Peyer's patch (tissue), 4 donors: ENCODE data around the gene EFNB2.

Experiments used
- CTCF ChIP-seq, 6 experiments: fragments of 450-650 bp in 4 of 6; fragments of 200-600 bp in 2 of 6; sonication (generic) in 1 of 6; IDR thresholded peaks; one replicate each; pipeline ENCODE4 v1.5.1; 2017 to 2019; ENCODE audit warnings: antibody characterized with exemption in 6 of 6, mild to moderate bottlenecking in 3 of 6, moderate library complexity in 1 of 6
- POLR2A ChIP-seq, 2 donors: fragments of 450-650 bp; IDR thresholded peaks; one replicate each; pipeline ENCODE4 v1.5.1; 2017; ENCODE audit warnings: antibody characterized with exemption in 2 of 2, mild to moderate bottlenecking in 2 of 2, moderate library complexity in 2 of 2

- TF ChIP-seq POLR2A (IDR thresholded peaks at IDR 0.05) (no peak), CTCF (IDR thresholded peaks at IDR 0.05) (no peak)
Measured at GRCh38 chr13:106575896-106576295, 40.4 kb upstream of the EFNB2 start.
